ENCODE results near the gene C11orf87.

C11orf87 gene

DNA sequence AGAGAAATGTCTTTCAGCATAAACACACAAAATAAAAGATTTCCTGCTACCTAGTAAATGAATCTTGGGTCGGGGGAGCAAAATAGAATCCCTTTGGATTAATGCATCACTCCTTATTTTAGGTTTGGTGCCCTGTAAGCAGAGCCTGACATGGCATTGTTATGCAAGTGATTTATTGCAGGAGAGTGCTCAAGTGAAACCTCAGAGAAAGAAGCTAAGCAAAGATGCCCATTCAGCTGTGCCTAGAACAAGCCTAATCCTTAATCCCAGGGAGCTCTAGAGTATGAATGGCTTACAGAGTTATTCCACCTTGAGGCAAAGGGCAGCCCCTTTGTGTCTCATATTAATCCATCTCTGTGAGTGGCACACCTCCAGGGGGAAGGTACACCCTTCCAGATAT is 21.1 kb downstream of the C11orf87 start:
- DNase-seq (ENCODE audit: low spot score) = no peak

DNA sequence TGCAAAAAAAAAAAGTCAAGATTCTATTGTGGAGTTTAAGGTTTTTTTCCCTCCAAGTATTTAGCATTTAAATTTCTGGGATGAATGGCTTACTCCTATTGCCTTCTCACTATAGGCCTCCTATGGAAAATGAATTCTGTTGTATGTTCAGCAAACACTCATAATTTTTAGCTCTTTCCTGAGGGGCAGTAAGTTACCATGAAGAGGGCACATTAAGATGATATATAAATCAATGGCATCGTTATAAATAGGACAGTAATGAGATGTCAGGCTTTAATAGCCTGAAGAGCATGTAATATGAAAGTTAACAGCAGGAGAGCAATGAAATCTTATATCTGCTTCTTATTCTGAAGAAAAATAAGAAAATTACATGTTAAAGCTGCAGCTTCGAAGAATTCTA is 32.9 kb downstream of the C11orf87 start:
- no peak for DNase-seq (ENCODE audit: low spot score)
